NCI-H82 treated with DMSO at 0.1 percent for 48 hours (cell line): Measurements from ENCODE around the gene SND1.
"Not testable (repeated sequence)": the region's sequence is repeated elsewhere in the genome, so short reads cannot be mapped to it uniquely, and the experiment has no call there.

Experiments
- DNase-seq: peaks from one replicate; lab custom pipeline; 2025; ENCODE audit not compliant: unreplicated experiment; lab: John Stamatoyannopoulos, UW

SND1 gene

GRCh38 chr7:127652333-127653248 lies 597 bp downstream of the SND1 start:
- DNase-seq, result no peak

GRCh38 chr7:127653396-127653795 lies 1.4 kb downstream of the SND1 start:
- no peak for DNase-seq

- DNase-seq, result peak; percentile 18
Observed at GRCh38 chr7:127654404-127655394, 2.7 kb downstream of the SND1 start.

- no peak for DNase-seq
Observed at GRCh38 chr7:127655720-127656119, 3.7 kb downstream of the SND1 start.

- DNase-seq, result no peak
Observed at GRCh38 chr7:127657500-127657899, 5.5 kb downstream of the SND1 start.

- no peak for DNase-seq
Observed at GRCh38 chr7:127658970-127659630, 7.1 kb downstream of the SND1 start.

- DNase-seq, result no peak
Observed at GRCh38 chr7:127665922-127666321, 13.9 kb downstream of the SND1 start.

GRCh38 chr7:127666602-127667001 lies 14.6 kb downstream of the SND1 start:
- no peak for DNase-seq

- no peak for DNase-seq
Observed at GRCh38 chr7:127667017-127667670, 15.2 kb downstream of the SND1 start.

- no peak for DNase-seq
Observed at GRCh38 chr7:127667759-127668530, 16.0 kb downstream of the SND1 start.

- no peak for DNase-seq
Observed at GRCh38 chr7:127671341-127671740, 19.3 kb downstream of the SND1 start.

- no peak for DNase-seq
Observed at GRCh38 chr7:127673902-127674301, 21.9 kb downstream of the SND1 start.

- no peak for DNase-seq
Observed at GRCh38 chr7:127674361-127674760, 22.4 kb downstream of the SND1 start.

GRCh38 chr7:127674923-127675322 lies 22.9 kb downstream of the SND1 start:
- DNase-seq, result not testable (repeated sequence)

GRCh38 chr7:127675721-127676120 lies 23.7 kb downstream of the SND1 start:
- DNase-seq, result no peak

GRCh38 chr7:127677433-127678230 lies 25.6 kb downstream of the SND1 start:
- DNase-seq, result no peak

GRCh38 chr7:127678337-127678736 lies 26.3 kb downstream of the SND1 start:
- DNase-seq, result no peak

- DNase-seq, result no peak
Observed at GRCh38 chr7:127678947-127679346, 27.0 kb downstream of the SND1 start.

GRCh38 chr7:127680983-127681382 lies 29.0 kb downstream of the SND1 start:
- DNase-seq, result no peak
